Effector memory CD4-positive, alpha-beta T cell (primary cell): Measurements from ENCODE around the gene ZNF136.

ENCODE experiments used
- DNase-seq, 3 donors: peaks; one replicate each; pipeline ENCODE4 v3.0.0-alpha.2; 2020
- H3K27ac ChIP-seq: 2 replicates; pipeline ENCODE4 v1.7.0; 2013; ENCODE audit warnings: mild to moderate bottlenecking, low read length, moderate library complexity; ENCODE audit not compliant: insufficient read depth, poor library complexity, severe bottlenecking
- H3K27me3 ChIP-seq: replicated peaks from 2 replicates; pipeline ENCODE4 v1.7.0; 2013; ENCODE audit warnings: mild to moderate bottlenecking, low read length; ENCODE audit not compliant: insufficient read depth, control insufficient read depth, poor library complexity, severe bottlenecking
- H3K36me3 ChIP-seq: 2 replicates; pipeline ENCODE4 v1.7.0; 2013; ENCODE audit warnings: mild to moderate bottlenecking, low read length, moderate library complexity; ENCODE audit not compliant: control insufficient read depth, insufficient read depth
- H3K4me1 ChIP-seq: 2 replicates; pipeline ENCODE4 v1.7.0; 2013; ENCODE audit warnings: low read length, mild to moderate bottlenecking; ENCODE audit not compliant: control insufficient read depth, insufficient read depth, poor library complexity, severe bottlenecking
- H3K4me3 ChIP-seq: 2 replicates; pipeline ENCODE4 v1.7.0; 2013; ENCODE audit warnings: low read length, low read depth, mild to moderate bottlenecking; ENCODE audit not compliant: insufficient read depth, poor library complexity, severe bottlenecking
- H3K9me3 ChIP-seq: 2 replicates; pipeline ENCODE4 v1.7.0; 2013; ENCODE audit warnings: mild to moderate bottlenecking, low read length, moderate library complexity; ENCODE audit not compliant: control insufficient read depth

ZNF136 gene

GRCh38 chr19:12224676-12225075 lies 61.8 kb downstream of the ZNF136 start:
- Histone ChIP-seq H3K27me3 (no peaks in the 10 kb centered on the region), H3K4me3 (no peak overlapping the region), H3K27ac (no peak overlapping the region), H3K36me3 (no peaks in the 10 kb centered on the region), H3K4me1 (no peaks in the 10 kb centered on the region), H3K9me3 (no peaks in the 10 kb centered on the region)
- DNase-seq: no peak

- no peak overlapping the region for H3K27ac ChIP-seq
- H3K36me3 ChIP-seq: no peaks in the 10 kb centered on the region
- H3K27me3 ChIP-seq: no peaks in the 10 kb centered on the region
- H3K4me1 ChIP-seq: no peaks in the 10 kb centered on the region
- no peak for DNase-seq
- H3K4me3 ChIP-seq: no peak overlapping the region
- no peaks in the 10 kb centered on the region for H3K9me3 ChIP-seq
Measured at GRCh38 chr19:12229990-12230389, 67.1 kb downstream of the ZNF136 start.

GRCh38 chr19:12230751-12231733 lies 68.1 kb downstream of the ZNF136 start:
- no peak overlapping the region for H3K27ac ChIP-seq
- no peaks in the 10 kb centered on the region for H3K4me1 ChIP-seq
- DNase-seq: no peak
- no peaks in the 10 kb centered on the region for H3K27me3 ChIP-seq
- H3K4me3 ChIP-seq: no peak overlapping the region
- no peaks in the 10 kb centered on the region for H3K36me3 ChIP-seq
- H3K9me3 ChIP-seq: no peaks in the 10 kb centered on the region

GRCh38 chr19:12232961-12233360 lies 70.1 kb downstream of the ZNF136 start:
- DNase-seq: no peak
- Histone ChIP-seq H3K27me3 (no peaks in the 10 kb centered on the region), H3K36me3 (no peaks in the 10 kb centered on the region), H3K27ac (no peak overlapping the region), H3K9me3 (no peaks in the 10 kb centered on the region), H3K4me3 (no peak overlapping the region), H3K4me1 (no peaks in the 10 kb centered on the region)

GRCh38 chr19:12237143-12237839 lies 74.4 kb downstream of the ZNF136 start:
- no peak for DNase-seq
- H3K4me1 ChIP-seq: no peaks in the 10 kb centered on the region
- H3K9me3 ChIP-seq: no peaks in the 10 kb centered on the region
- no peaks in the 10 kb centered on the region for H3K27me3 ChIP-seq
- no peak overlapping the region for H3K27ac ChIP-seq
- H3K4me3 ChIP-seq: no peak overlapping the region
- H3K36me3 ChIP-seq: peaks cover 3% of the 10 kb centered on the region
